ENCODE results near the gene ITGA4.

ITGA4 gene

GRCh38 chr2:181484851-181485637 is 27.9 kb downstream of the ITGA4 start:
- no peak for TF ChIP-seq RAD21 (IDR thresholded peaks at IDR 0.05; ENCODE audit: low read depth)

DNA sequence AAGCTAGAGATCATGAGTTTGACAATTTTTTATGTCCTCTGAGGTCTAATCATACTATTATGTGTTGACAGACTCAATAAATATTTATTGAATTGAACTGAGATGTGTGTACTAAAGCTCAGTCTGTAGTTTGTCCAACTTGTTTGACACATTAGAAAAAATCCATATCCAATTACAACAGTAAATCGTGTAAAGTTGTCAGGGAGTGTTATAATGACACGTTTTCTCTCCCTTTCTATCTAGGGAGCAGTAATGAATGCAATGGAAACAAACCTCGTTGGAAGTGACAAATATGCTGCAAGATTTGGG is 28.4 kb downstream of the ITGA4 start:
- TF ChIP-seq EP300 (IDR thresholded peaks at IDR 0.05; ENCODE audit: borderline replicate concordance) (no peak), TAF1 (IDR thresholded peaks at IDR 0.05; ENCODE audit: low read depth) (no peak), TCF12 (IDR thresholded peaks at IDR 0.05; ENCODE audit: low read depth) (no peak), TEAD4 (IDR thresholded peaks at IDR 0.05) (no peak), NFIC (IDR thresholded peaks at IDR 0.05) (no peak), EGR1 (IDR thresholded peaks at IDR 0.05) (no peak), CEBPB (IDR thresholded peaks at IDR 0.05) (no peak), YY1 (IDR thresholded peaks at IDR 0.05; ENCODE audit: low read depth) (no peak), CREB1 (IDR thresholded peaks at IDR 0.05; ENCODE audit: low read depth) (no peak), ZBTB7A (IDR thresholded peaks at IDR 0.05; ENCODE audit: low read depth) (no peak), RAD21 (IDR thresholded peaks at IDR 0.05; ENCODE audit: low read depth) (no peak), FOXM1 (IDR thresholded peaks at IDR 0.05; ENCODE audit: borderline replicate concordance, low read depth) (no peak)
- TF ChIP-seq, protein P1, sequence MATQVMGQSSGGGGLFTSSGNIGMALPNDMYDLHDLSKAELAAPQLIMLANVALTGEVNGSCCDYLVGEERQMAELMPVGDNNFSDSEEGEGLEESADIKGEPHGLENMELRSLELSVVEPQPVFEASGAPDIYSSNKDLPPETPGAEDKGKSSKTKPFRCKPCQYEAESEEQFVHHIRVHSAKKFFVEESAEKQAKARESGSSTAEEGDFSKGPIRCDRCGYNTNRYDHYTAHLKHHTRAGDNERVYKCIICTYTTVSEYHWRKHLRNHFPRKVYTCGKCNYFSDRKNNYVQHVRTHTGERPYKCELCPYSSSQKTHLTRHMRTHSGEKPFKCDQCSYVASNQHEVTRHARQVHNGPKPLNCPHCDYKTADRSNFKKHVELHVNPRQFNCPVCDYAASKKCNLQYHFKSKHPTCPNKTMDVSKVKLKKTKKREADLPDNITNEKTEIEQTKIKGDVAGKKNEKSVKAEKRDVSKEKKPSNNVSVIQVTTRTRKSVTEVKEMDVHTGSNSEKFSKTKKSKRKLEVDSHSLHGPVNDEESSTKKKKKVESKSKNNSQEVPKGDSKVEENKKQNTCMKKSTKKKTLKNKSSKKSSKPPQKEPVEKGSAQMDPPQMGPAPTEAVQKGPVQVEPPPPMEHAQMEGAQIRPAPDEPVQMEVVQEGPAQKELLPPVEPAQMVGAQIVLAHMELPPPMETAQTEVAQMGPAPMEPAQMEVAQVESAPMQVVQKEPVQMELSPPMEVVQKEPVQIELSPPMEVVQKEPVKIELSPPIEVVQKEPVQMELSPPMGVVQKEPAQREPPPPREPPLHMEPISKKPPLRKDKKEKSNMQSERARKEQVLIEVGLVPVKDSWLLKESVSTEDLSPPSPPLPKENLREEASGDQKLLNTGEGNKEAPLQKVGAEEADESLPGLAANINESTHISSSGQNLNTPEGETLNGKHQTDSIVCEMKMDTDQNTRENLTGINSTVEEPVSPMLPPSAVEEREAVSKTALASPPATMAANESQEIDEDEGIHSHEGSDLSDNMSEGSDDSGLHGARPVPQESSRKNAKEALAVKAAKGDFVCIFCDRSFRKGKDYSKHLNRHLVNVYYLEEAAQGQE (IDR thresholded peaks at IDR 0.05; ENCODE audit: low read depth), result no peak
- TF ChIP-seq, protein P2, sequence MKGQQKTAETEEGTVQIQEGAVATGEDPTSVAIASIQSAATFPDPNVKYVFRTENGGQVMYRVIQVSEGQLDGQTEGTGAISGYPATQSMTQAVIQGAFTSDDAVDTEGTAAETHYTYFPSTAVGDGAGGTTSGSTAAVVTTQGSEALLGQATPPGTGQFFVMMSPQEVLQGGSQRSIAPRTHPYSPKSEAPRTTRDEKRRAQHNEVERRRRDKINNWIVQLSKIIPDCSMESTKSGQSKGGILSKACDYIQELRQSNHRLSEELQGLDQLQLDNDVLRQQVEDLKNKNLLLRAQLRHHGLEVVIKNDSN (IDR thresholded peaks at IDR 0.05), result no peak
- TF ChIP-seq, protein P3, sequence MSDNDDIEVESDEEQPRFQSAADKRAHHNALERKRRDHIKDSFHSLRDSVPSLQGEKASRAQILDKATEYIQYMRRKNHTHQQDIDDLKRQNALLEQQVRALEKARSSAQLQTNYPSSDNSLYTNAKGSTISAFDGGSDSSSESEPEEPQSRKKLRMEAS (IDR thresholded peaks at IDR 0.05), result no peak

GRCh38 chr2:181499231-181499630 is 42.0 kb downstream of the ITGA4 start:
- no peak for TF ChIP-seq EP300 (IDR thresholded peaks at IDR 0.05; ENCODE audit: borderline replicate concordance)
- TF ChIP-seq NFIC (IDR thresholded peaks at IDR 0.05), result no peak
- TF ChIP-seq, protein P1 (IDR thresholded peaks at IDR 0.05; ENCODE audit: low read depth), result no peak
- TF ChIP-seq RAD21 (IDR thresholded peaks at IDR 0.05; ENCODE audit: low read depth), result no peak
- no peak for TF ChIP-seq YY1 (IDR thresholded peaks at IDR 0.05; ENCODE audit: low read depth)
- TF ChIP-seq TCF12 (IDR thresholded peaks at IDR 0.05; ENCODE audit: low read depth), result no peak
- TF ChIP-seq ZBTB7A (IDR thresholded peaks at IDR 0.05; ENCODE audit: low read depth), result no peak
- TF ChIP-seq FOXM1 (IDR thresholded peaks at IDR 0.05; ENCODE audit: borderline replicate concordance, low read depth), result no peak

DNA sequence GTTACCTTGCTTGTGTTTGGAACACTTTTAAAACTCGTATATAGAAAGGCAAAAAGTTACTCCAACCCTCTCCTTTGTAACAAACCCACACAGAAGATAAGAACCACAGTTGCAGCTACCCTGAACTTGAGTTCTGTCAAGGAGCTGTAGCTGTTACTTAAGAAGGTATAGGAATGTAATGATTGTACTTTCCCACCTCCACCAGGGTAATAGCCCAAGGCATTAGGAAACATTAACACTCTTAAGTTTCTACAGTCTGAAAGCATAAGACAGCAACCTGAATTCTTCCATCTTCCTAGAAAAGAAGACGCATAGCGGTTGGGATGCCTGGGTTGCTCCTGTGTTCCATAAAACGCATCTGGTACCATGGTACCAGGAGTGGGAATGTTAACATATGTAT is 43.0 kb downstream of the ITGA4 start:
- TF ChIP-seq NFIC (IDR thresholded peaks at IDR 0.05) (no peak), TAF1 (IDR thresholded peaks at IDR 0.05; ENCODE audit: low read depth) (no peak), TEAD4 (IDR thresholded peaks at IDR 0.05) (no peak), EGR1 (IDR thresholded peaks at IDR 0.05) (no peak), ZBTB7A (IDR thresholded peaks at IDR 0.05; ENCODE audit: low read depth) (no peak), RAD21 (IDR thresholded peaks at IDR 0.05; ENCODE audit: low read depth) (no peak), TCF12 (IDR thresholded peaks at IDR 0.05; ENCODE audit: low read depth) (no peak), YY1 (IDR thresholded peaks at IDR 0.05; ENCODE audit: low read depth) (no peak), FOXM1 (IDR thresholded peaks at IDR 0.05; ENCODE audit: borderline replicate concordance, low read depth) (no peak), EP300 (IDR thresholded peaks at IDR 0.05; ENCODE audit: borderline replicate concordance) (no peak)
- TF ChIP-seq, protein P3 (IDR thresholded peaks at IDR 0.05), result no peak
- TF ChIP-seq, protein P1 (IDR thresholded peaks at IDR 0.05; ENCODE audit: low read depth), result no peak
- TF ChIP-seq, protein P2 (IDR thresholded peaks at IDR 0.05), result no peak
